ENCODE measurements around the gene CRYGN.

Gene CRYGN

GRCh38 chr7:151391358-151391730 lies 48.6 kb downstream of the CRYGN start:
- no peak for DNase-seq (ENCODE audit: low spot score)

- DNase-seq (ENCODE audit: low spot score): no peak
These were observed 49.2 kb downstream of the CRYGN start for GRCh38 chr7:151390598-151391357.

GRCh38 chr7:151389768-151390597 lies 50.0 kb downstream of the CRYGN start:
- no peak for DNase-seq (ENCODE audit: low spot score)

- DNase-seq (ENCODE audit: low spot score): no peak
These were observed 50.7 kb downstream of the CRYGN start for GRCh38 chr7:151389096-151389767.

GRCh38 chr7:151388430-151388829 lies 51.5 kb downstream of the CRYGN start:
- no peak for DNase-seq (ENCODE audit: low spot score)

GRCh38 chr7:151388007-151388297 lies 52.0 kb downstream of the CRYGN start:
- no peak for DNase-seq (ENCODE audit: low spot score)

GRCh38 chr7:151387161-151388006 lies 52.6 kb downstream of the CRYGN start:
- no peak for DNase-seq (ENCODE audit: low spot score)

GRCh38 chr7:151386301-151387160 lies 53.4 kb downstream of the CRYGN start:
- DNase-seq (ENCODE audit: low spot score): no peak

GRCh38 chr7:151385626-151386300 lies 54.2 kb downstream of the CRYGN start:
- no peak for DNase-seq (ENCODE audit: low spot score)

- no peak for DNase-seq (ENCODE audit: low spot score)
These were observed 54.9 kb downstream of the CRYGN start for GRCh38 chr7:151384776-151385625.

- DNase-seq (ENCODE audit: low spot score): no peak
These were observed 55.6 kb downstream of the CRYGN start for GRCh38 chr7:151384352-151384697.

- DNase-seq (ENCODE audit: low spot score): no peak
These were observed 56.1 kb downstream of the CRYGN start for GRCh38 chr7:151383638-151384351.

- DNase-seq (ENCODE audit: low spot score): peak; percentile 39
These were observed 57.7 kb downstream of the CRYGN start for GRCh38 chr7:151382079-151382885.

GRCh38 chr7:151381348-151382078 lies 58.4 kb downstream of the CRYGN start:
- DNase-seq (ENCODE audit: low spot score): peak; percentile 87

GRCh38 chr7:151381098-151381347 lies 58.9 kb downstream of the CRYGN start:
- DNase-seq (ENCODE audit: low spot score): peak; percentile 71

GRCh38 chr7:151380199-151381097 lies 59.5 kb downstream of the CRYGN start:
- no peak for DNase-seq (ENCODE audit: low spot score)
